ENCODE data around the gene SPSB4. TPM values are rescaled to one million over a fixed set of nuclear protein-coding genes. Genes with fewer than 3 reads are reported as not detected.
"Not testable (repeated sequence)": the region's sequence is repeated elsewhere in the genome, so short reads cannot be mapped to it uniquely, and the experiment has no call there.

The SPSB4 gene
- total RNA-seq, 1 donor from 2014 or later = not detected

DNA sequence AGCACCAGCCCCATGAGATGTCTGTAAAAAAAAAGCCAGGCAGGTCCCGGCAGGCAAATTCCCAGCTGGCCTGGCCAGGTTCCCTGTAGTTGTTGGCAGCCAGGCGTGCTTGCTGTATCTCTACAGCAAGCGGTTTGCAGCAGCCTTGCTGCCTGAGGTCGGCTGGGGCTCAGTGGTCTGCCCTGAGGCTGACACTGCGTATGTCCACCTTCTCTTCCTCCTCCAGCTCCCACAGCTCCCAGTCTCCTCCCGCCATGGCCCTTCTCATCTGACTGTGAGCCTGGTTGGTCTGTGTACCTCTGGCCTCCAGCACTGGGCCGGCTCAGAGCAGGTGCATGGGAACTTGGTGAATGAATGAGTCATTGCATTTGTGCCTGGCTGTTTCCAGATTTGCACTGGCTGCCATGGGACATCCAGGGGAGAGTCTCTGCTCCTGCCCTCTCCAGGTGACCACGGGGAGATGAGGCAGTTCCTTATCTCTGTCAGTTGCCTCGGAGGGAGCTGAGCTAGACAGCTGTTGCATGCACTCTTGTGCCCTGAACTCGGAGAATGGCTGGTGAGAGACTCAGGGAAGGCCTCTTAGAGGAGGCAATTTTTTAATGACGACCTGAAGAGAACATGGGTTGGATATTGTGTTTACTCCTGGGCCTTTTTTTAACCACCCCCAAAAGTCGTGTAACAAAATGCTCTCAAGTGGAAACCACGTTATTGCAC, 43.0 kb downstream of the SPSB4 start:
- intact Hi-C loops (cut with micrococcal nuclease) = no loop called here

DNA sequence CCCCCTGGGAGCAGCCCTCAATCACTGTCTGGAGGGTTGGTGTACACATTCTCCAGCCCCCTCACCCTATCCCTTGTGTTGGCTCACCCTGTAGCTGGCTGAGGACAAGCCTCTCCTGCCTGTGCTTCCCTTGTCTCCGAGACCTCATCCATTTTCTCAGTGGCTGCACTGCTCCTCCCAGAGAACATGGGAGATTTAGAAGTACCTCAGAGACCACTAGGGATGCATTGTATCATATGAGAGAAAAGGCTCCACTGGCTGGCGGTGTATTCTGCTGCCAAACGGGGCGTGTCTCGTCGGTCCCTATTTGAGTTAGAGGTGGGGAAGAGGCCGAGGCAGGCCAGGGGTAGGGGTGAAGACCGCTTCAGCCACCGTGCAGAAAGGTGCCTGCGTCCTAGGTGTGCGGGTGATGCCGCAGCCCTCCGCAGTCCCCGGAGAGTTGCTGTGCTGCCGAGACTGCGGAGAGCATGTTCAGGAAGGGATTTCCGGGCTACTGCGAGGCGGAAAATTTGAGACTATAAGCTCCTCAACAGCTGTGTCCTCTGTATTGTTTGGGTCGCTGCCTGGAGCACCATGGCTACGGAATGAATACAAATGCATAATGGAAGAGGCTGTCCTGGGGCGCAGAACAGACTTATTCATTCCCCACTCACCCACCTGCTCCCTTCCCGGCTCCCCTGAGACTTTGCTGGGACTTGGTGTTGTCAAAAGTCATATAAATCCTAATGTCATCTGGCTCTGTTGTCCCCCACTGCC, 43.8 kb downstream of the SPSB4 start:
- intact Hi-C loops (cut with micrococcal nuclease) = no loop called here

DNA sequence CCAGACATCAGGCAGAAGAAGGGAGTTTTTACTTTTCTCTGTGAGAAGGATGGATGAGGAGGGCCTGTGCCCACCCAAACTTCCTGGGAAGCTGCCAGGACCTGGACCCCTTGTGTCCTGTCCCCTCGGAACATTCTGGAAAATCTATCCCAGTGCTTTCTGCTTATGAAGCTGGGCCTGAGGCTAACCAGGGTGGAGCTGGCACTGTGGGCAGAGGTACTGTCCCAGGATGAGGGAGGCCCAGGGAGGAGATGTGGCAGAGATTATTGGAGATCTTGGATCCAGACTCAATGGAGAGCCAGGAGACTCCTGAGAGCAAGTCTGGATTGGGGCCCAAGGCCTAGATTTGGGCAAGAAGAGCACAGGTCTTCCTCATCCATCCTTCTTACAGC, 44.4 kb downstream of the SPSB4 start:
- intact Hi-C loops (cut with micrococcal nuclease) = no loop called here

DNA sequence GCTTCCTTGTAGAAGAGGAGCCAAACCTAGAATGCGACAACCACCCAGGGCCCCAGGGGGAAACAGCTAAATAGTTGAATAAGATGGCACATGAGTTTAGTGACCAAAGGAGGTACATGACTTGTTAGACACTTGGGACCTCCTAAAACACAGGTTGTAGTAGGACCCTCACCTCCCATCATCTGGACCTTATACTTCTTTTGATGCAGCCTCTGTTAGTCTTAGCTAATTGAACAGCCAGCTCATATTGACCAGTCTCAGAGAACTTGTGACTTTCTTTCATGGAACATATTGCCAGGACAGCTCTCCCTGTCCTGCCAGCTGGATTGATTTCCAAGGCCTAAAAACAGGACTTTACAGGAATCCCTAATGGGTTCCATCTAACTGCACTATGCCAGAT, 45.0 kb downstream of the SPSB4 start:
- intact Hi-C loops (cut with micrococcal nuclease) = no loop called here

DNA sequence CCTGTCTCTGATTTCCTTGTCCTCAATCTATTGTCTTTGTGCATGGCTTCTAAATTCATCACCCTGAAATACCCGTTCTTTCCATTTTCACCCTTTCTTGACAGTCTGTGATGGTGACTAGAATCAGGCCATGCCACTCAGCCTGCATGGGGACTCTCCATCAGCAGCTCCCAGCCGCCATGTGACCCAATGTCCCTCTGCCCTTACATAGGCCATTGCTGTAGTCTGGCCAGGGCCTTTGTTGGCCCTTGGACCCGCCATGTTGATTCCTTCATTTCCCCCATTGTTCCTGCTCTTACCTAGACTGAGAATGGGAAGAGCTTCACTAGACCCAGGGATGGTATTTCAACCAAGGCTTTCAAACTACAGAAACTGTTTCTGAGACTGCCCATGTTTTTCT, 45.8 kb downstream of the SPSB4 start:
- intact Hi-C loops (cut with micrococcal nuclease) = no loop called here

DNA sequence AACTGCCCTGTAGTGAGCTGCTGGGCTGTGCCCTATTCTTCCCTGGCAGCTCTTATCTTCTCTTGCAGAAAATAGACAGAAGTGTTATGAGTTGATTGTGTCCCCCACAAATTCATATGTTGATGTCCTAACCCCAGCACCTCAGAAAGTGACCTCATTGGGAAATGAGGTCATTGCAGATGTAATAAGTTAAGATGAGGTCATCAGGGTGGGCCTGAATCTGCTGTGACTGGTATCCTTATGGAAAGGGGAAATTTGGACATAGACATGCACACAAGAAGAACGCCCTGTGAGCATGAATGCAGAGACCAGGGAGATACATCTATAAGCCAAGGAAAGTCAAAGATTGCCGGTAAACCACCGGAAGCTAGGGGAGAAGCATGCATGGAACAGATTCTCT, 49.0 kb downstream of the SPSB4 start:
- intact Hi-C loops (cut with micrococcal nuclease) = no loop called here

DNA sequence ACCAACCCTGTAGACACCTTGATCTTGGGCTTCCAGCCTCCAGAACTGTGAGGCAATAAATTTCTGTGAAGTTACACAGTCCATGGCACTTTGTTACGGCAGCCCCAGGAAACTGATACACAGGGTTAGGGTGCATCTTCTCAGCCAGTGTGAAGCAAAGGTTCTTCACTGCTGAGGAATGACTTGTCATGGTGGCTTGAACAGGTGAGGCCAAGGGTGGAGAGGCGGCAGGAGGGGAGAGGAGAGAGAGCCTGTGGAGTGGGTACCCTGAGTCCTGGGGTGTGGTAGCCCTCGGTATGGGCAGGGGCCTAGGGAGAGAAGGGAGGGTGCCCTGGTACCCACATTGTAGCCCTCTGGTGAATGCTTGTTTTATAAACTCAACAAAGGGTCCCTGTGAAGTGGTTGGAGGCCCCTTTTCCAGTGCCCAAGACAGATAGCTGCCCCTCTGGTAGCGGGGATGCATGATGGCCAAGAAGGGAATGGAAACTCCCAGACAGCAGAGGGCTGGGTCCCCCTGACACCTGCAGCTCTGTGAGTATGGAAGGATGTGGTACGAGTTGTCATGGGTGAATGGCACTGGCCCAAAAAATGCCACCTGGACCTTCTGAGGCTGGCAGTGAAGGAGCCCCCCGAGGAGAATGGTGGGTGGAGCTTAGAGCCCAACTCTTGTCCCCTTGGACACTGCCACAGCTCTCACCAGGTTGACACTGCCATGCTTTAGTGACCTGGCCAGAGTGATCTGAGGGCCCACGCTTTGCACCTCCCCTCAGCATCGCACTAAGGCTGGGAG, 49.6 kb downstream of the SPSB4 start:
- intact Hi-C loops (cut with micrococcal nuclease) = no loop called here

DNA sequence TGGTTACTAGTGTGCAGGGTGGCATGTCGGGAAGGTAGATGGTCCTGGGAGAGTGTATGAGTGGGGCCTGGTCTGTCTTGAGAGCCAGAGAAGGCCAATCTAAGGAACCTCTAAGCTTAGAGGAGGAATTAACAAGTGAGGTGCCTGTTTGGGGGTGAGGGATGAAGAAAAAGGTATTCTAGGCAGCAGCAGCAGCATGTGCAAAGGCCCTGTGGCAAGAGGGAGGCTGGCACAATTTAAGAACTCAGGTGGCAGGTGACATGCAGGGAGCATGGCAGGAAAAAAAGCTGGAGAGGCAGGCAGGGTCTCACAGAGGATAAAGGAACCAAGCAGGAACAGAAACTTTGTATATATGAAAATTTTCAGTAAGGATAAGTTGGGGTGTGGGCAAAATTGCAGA, 51.2 kb downstream of the SPSB4 start:
- intact Hi-C loops (cut with micrococcal nuclease) = no loop called here

DNA sequence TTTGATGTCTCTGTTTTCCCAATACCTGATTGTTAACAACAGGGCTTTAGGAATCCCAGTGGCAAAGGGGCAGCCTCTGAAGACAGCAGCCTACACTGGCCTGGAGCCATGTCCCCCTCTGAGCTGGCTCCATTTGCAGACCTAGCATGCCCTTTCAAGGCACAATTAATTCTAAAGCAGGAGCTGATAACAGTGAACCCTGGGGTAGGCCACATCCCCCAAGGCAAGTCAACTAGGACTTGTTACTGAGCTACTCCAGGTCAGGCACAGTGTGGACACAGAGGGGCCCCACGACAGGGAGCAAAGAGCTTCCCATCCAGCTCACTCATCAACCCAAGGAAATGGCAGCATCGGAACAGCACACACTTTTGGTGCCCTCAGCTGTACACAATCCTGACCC, 51.9 kb downstream of the SPSB4 start:
- intact Hi-C loops (cut with micrococcal nuclease) = no loop called here

DNA sequence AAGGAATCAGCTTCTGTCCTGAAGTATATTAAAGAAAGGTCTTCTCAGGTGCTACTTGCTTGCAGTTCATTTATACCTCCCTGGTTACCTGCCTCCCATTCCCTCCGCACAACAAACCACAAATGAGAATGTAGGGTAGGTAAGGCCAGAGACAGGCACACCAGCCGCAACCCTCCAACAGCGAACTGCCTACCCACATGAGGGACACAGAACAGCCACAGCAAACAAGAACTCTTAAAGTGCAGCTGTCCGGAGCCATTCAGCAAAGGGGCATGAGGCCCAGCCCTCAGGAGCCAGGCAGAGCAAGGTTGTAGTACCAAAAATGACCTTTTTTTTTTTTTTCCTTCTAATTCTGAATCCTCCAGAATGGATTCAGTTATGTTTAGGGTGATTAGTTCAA, 52.4 kb downstream of the SPSB4 start:
- intact Hi-C loops (cut with micrococcal nuclease) = no loop called here

DNA sequence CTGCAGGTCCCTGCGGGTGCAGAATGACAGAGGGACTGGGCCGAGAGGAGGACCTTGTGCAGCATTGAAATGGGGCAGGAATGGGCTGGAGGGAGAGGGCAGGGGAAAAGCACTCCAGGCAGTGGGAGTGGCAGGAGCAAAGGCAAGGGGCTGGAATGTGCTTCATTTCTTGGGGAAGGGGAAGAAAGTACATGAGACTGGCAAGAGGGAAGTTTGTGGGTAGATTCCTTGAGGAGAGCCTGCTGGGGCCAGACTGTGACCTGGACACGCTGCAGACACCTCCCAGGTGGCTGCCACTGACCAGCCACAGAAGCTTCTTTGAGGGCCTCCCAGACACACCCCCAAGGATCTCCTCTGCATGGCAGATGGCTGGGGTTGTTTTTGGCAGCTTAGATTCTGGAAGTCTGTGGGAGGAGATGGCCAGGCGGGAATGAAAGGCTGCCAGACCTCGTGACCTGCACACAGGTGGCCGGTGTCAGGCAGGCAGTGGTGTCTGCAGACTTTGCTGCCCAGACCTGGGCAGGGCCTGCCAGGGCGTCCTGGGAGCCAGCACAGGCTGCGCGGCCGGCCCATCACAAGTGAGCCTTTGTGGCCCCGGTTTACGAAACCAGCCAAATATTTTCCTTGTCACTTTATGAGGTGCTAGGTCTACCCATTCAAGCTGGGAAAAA, 53.1 kb downstream of the SPSB4 start:
- intact Hi-C loops (cut with micrococcal nuclease) = no loop called here

DNA sequence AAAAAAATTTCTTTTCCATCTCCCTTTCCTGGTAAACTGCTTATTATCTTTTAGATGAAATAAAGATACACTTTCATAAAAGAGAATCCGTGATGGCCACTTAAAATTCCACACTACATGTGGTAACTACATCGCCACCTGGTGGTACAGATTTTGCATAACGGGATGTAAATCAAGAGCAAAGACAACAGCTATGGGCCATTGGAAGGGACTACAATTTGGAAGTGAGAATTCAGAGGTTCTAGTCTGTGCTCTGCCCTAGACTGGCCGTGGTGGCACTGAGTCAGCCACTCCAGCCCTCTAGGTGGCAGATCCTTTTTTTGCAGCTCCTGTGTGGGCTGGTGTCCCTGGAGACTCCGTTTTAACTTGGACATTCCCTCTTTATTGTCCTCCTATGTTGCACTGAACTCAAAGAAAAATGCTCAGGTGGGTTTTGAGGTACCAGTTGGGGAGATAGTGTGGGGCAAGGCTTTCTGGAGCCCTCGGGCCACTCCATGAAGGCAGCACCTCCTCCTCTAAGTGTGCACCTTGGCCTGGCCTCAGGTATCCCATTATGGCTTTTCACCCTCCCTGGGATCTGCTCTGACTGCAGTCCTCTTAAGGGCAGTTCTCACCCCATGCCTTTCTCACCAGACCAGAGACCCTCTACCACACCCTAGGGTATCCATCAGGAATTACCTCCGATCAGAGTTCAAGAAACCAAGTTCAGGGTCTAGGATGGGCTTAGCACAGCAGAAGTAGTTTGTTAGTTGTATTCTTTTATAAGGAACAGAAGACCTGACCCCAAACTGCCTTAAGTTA, 54.9 kb downstream of the SPSB4 start:
- intact Hi-C loops (cut with micrococcal nuclease) = loop anchor here (1.0 kb wide), 4 partner anchors 86 to 208 kb away; no protein-coding TSS in a partner anchor

DNA sequence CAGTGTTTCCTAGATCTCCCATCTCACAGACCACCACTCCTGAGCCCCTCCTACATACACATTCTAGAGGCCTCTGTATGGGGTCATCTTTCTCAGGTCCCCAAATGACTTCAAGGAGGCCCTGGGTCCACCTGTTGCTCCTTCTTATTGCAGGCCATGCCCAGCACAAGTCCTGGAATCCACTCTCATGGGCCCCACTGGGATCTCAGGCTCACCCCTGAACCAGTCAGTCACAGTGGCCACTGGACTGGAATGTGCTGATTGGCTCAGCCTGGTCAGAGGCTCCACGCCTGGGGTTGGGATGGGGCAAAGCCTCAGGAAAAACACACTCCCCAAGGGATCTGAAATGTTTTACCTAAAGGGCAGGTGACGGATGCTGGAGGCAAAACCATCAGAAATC, 55.7 kb downstream of the SPSB4 start:
- intact Hi-C loops (cut with micrococcal nuclease) = no loop called here

DNA sequence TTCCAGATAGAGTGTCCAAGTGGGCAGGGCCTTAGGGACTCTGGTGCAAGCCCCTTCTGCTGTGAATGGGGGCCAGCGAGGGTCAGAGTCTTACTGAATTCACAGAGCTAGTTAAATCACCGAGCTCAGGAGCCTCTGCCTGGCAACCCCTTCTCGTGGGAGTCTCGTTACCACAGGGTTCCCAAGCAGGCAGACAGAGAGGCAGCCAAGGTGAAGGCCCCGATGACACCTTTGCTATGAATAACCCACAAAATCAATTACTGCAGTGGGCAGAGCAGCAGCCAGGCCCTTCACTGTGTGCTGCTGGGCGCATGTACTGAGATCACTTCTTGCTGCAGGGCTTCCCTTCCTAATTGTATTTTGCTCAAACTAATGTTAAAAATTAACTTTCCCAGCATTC, 56.9 kb downstream of the SPSB4 start:
- intact Hi-C loops (cut with micrococcal nuclease) = no loop called here

DNA sequence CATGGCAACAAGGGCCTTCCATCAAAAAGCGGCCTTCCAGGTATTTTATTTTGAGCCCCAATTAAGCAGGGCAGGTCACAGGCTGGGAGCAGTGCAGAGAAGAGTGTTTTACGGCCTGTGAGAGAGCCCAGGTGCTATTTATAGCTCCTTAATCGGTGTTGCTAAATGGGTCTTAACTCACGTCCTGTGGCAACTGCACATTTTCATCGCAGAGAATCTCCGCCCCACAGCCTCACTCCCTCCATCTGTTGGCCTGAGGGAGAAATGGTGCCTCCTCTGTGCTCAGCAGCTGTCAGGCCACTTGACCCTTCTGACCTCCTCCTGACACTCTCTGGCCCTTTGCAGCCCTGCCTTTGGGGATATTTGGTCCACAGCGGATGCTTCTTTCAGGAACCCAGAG, 58.6 kb downstream of the SPSB4 start:
- intact Hi-C loops (cut with micrococcal nuclease) = no loop called here

DNA sequence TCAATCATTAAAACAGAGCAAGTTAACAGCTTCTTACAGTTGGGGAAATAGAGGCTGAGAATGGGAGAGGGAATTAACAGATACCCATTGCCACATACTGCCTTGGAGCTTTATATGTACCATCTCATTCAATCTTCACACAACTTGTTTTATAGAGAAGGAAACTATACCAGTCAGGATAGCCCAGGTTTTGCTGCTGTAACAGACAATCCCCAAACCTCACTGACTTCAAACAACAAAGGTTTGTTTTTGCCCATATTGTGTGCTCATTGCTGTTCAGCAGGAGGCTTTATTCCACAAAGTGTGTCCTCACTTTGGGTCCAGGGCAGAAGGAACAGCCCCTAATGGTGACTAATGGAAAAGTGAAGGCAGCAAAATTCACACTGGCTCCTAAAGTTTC, 59.2 kb downstream of the SPSB4 start:
- intact Hi-C loops (cut with micrococcal nuclease) = no loop called here

DNA sequence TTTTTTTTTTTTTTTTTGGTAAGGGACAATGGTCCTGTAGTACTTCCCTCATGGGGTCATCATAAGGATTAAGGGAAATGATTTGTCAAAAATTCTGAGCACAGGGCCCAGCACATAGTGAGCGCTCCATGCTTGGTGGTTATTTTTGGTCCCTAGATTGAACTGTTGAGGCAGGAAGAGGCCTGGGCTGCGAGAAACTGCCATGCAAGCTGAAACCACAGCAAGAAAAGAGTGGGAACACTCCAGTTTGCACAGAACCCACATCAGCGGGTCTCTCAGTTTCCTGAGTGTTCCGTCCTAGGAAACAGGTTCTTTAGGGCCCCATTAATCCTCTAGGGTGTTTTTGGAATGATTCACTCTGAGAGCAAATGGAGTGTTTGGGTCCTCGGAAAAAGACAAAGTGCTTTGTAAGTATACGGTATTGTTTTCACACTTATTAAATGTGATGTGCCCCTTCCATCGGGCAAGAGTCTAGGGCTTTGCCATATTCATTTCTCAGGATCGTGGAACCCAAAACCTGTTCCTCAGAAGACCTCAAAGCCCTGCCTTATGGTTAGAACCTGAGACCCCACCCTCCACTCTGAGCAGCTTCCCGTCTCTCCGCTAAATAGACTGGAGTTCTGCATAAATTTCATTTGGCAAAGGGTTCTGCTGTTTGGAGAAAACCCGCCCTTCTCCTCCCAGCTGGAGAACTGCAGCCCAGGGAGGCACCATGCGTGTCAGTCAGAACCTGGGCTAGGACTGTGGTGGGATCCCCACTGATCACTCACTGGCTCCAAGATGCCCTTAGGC, 60.4 kb downstream of the SPSB4 start:
- intact Hi-C loops (cut with micrococcal nuclease) = no loop called here

DNA sequence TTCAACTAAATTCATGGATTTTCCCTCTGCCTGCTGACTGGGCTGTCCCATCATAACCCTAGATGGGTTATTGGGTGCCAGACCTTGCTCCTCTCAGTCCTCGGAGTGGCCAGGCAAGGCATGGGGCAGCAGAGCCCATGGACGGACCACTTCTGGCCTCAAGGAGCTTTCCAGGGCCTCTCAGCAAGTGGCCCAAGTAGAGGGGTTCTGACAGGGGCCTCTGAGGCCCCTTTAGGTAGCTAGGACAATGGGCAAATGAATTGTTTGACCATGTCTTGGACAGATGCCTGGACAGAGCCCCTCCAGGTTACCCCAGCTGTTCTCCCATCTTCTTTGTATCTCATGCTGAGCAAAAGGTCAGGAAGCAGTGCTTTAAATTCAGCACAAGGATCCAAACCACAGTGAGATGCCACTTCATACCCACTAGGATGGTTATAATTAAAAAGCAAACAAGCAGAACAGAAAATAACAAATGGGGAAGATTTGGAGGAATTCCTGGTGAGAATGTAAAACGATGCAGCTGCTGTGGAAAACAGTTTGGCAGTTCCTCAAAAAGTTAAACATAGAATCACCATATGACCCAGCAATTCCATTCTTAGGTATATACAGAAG, 61.6 kb downstream of the SPSB4 start:
- intact Hi-C loops (cut with micrococcal nuclease) = no loop called here

DNA sequence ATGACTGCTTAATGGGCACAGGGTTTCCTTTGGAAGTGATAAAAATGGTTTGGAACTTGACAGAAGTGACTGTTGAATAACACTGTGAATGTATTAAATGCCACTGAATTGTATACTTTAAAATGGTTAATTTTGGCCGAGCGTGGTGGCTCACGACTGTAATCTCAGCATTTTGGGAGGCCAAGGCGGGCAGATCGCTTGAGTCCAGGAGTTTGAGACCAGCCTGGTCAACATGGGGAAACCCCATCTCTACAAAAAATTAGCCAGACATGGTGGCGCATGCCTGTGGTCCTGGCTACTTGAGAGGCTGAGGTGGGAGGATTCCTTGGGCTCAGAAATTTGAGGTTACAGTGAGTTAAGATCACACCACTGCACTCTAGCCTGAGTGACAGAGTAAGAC, 62.5 kb downstream of the SPSB4 start:
- intact Hi-C loops (cut with micrococcal nuclease) = not testable (repeated sequence)

Data from T-helper 1 cell treated with Interleukin-12 subunit alpha and Interleukin-12 subunit beta and Interleukin-4 antibody, amounts not matched to agents 30 ng/mL and 1 ng/mL, for 36 hours (primary cell).